ENCODE results near the gene RPS18. TPM values are rescaled to one million over a fixed set of nuclear protein-coding genes. Genes with fewer than 3 reads are reported as not detected.

The RPS18 gene
- total RNA-seq, 1 donor from 2014 or later: 1,432 TPM

- DNase-seq (ENCODE audit: low read depth): no peak
These were observed 18.0 kb downstream of the RPS18 start for GRCh38 chr6:33289784-33290315.

GRCh38 chr6:33290459-33290858, 18.6 kb downstream of the RPS18 start:
- DNase-seq (ENCODE audit: low read depth): no peak

GRCh38 chr6:33292996-33293682, 21.3 kb downstream of the RPS18 start:
- DNase-seq (ENCODE audit: low read depth): no peak

DNA sequence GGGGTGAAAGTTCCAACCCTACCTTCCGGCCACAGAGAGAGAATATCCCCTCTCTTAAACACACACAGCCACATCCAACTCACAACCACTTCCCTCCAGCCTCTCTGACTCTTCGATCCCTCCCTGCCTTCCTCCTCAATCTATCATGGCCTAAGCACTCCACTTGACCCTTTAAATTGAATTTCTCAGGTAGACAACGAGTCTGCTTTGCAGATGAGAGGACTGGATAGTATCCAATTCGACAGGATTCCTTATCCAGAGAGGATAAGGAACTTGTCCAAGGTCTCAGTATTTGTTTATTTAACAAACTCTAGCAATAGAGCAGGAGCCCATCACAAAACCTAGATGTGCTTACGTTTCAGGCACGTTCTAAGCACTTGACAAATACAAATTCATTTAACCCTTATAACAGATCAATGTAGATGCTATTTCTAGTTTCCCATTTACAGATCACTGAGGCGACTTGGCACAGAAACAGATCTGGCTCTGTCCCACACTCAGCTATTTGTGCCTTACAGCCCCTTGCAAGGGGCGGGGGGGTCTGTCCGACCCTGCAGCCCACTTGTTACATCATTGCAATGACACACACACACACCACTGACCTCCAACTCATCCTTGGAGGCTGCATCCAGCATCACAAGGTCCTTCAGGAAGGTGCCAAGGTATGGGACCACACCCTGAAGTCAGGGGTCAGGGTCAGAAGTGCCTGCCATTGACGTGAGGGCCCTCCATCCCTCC, 22.4 kb downstream of the RPS18 start:
- no peak for DNase-seq (ENCODE audit: low read depth)

DNA sequence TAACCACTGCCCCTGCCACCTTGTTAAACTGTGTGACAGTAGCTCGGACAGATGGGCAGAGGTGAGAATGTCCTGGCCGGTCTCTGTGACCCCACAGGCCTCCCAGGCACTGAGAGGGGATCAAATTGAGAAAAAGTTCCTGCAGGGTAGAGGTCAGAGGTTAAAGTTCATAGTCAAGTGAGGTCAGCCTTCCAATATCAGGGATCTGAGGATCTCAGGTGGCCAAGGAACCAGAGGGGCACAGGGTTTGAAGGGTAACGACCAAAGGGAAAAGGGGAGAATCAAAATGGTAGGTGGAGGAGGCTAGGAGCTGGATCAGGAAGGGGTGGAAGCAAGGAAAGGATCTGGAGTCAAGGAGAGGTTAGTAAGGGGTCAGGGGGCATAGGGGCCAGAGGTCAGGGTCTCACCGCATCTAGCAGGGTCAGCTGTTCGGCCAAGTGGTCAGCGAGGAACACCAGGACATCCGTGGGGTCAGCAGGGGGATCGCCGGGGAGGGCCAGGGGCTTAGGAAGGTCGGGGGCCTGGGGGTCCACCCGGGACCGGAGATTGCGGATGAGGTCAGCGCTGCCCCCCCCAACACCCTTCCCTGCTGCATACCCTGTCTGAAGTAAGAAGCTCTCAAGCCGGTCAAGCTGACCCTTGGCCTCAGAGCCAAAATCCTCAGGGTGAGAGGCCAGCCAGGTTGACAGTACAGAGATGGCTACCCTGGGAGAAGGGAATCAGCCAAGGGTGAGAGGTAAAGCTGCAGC, 23.9 kb downstream of the RPS18 start:
- no peak for DNase-seq (ENCODE audit: low read depth)

GRCh38 chr6:33296797-33297405, 25.0 kb downstream of the RPS18 start:
- DNase-seq (ENCODE audit: low read depth): no peak

GRCh38 chr6:33297406-33297955, 25.6 kb downstream of the RPS18 start:
- DNase-seq (ENCODE audit: low read depth): no peak

DNA sequence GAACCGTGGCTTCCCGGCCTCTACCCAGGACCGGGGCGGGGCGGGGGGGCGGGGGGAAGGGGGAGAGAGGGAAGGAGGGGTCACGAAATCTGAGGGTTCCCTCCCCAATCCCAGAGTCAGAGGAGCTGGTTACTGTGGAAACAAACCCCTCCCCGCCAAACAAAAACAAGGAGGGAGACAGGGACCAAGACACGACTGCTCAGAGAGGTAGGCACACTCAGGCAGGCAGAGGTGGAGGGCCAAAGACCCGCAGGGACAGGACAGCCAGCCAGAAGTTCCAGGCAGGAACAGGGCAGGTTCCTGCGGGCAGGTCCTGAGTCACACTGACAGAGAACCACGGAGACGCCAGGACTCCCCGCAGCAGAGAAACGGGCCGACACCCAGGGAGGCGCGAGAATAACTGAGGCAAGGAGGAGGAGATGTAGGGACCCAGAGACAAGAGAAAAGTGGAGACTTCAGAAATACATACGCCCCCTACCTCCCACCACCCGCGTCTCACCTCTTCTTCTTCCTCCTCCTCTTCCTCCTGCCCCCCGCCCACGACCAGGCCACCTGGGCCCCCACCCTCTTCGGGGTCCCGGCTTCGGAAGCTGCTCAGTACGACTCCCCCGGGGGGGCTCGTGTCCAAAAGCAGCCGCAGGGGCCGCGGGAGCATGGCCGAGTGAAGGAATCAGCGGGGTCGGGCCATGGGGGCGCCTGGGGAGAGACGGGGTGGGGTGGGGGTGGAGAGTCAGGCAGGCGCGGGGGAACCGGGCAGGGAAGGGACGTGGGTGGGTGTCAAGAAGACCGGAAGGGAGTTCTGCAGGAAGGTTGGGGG, 26.3 kb downstream of the RPS18 start:
- peak; percentile 80 for DNase-seq (ENCODE audit: low read depth)

DNA sequence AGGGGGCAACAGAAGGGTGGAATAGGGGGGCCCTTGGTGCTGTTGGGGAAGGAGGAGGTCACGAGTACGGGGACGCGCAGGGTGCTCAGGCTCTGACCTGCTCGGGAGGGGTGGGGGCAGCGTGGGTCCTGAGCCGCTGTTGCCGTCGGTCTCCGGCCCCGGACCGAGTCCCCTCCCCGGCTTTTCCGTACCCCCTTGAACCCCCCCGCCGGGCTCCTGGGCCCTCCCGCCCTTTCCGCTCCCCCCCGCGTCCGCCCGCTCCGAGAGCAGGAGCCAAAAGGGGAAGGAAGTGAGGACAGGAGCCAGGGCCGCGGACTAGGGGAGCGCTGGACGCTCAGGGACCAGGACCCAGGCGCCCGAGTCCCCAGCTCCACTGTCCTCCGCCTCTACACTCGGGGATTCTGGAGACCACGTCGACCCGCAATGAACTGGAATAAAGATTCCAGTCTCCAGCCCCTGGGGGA, 26.9 kb downstream of the RPS18 start, which contains the start of gene RGL2:
RGL2 (minus strand) TSS at position 170 of the 464 bp plus-strand sequence. CDS start 332 bp downstream, outside the sequence.
- DNase-seq (ENCODE audit: low read depth): no peak

DNA sequence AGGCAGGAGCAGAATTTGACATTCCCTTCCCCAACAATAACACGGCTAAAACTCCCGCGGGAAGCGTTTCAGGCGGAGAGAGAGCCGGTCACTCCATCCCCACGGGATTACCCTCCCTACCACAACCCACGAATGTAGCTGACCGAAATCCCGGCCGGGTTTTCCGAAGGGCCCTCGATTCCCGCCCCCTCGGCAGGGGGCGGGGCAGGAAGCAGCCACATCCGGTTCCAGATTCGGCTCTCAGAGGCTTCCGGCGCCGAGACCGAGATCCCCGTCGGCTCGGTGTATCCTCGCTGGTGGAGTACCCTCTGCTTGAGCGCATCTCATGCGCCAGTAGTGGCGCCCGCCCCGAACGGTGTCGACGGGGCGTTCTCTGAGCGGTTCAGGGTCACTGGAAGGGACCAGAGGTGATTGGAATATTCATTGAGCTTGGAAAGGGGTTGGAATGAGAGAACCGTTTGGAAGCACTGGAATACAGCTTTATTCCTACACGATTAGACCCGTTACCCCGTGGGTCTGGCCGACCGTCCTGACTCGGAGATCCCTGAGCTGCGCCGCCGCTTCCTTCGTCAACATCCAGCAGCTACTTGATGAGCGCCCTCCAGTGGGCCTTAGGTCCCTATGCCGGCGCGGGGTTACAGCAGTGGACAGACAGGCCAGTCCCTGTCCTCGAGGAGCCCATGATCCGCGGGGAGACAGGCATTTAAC, 27.5 kb downstream of the RPS18 start:
- DNase-seq (ENCODE audit: low read depth): peak; percentile 73

- DNase-seq (ENCODE audit: low read depth): no peak
These were observed 30.0 kb downstream of the RPS18 start for GRCh38 chr6:33301877-33302276.

GRCh38 chr6:33304216-33304615, 32.3 kb downstream of the RPS18 start:
- DNase-seq (ENCODE audit: low read depth): no peak

DNA sequence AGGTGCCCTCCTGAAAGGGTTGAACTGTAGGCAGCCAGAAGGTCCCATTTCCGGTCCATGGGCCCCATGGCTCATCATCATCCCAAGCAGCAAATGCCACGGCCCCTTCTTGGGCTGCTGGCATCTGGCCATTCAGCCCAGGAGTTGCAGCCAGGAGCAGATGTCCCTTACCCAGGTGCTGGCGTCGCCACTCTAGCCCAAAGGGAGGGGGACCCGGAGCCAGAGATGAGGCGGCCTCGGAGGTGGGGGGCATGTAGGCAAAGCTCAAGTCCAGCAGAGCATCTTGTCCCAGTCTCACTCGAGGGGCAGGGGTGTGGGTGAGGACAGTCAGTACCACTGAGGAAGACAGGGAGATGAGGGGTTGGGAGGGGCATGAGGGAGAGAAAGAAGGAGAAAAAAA, 33.2 kb downstream of the RPS18 start:
- DNase-seq (ENCODE audit: low read depth): no peak

DNA sequence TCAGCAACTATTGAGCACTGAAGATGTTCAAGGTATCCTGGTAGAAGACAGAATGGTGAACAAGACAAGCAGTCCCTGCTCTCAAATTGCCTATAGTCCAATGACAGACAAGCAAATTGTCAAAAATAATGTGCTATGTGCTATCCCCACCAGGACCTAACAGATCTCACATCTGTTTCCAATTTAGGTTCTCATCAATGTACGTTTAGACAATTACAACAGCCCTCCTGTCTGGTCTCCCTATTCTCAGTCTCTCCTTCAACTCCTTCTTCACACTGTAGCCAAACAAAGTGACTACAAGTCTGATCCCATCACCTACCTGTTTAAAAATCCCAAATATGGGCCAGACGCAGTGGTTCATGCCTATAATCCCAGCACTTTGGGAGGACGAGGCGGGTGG, 34.5 kb downstream of the RPS18 start:
- DNase-seq (ENCODE audit: low read depth): no peak

GRCh38 chr6:33312361-33313104, 40.7 kb downstream of the RPS18 start:
- peak; percentile 87 for DNase-seq (ENCODE audit: low read depth)

DNA sequence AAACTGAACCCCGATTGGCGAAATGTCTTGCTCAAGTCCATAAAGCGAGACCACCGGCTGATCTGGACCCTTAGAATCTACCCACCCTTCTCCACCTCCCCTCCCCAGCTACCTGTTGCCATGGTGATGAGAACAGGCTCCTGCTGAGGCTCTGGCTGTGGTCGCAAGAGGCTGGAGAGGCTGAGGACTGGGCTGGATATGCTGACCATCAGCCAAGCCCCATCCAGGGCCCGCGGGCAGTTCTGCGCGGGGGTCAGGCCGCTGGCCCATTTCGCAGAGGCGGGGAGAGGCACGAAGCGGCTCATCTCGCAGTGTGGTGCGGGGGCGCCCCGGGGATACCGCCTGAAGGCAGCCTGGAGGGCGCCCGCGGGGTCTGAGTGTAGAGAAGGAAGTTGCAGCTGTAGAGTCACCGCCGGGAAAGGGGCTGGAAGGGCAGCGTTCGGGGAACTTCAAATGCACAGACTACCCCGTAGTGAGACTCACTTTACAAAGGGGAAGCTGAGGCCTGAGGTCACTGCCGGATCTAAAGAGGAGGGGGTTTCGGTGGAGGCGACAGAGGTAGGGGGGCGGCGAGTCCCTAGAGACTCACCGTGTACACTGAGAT, 41.3 kb downstream of the RPS18 start:
- DNase-seq (ENCODE audit: low read depth): no peak

DNA sequence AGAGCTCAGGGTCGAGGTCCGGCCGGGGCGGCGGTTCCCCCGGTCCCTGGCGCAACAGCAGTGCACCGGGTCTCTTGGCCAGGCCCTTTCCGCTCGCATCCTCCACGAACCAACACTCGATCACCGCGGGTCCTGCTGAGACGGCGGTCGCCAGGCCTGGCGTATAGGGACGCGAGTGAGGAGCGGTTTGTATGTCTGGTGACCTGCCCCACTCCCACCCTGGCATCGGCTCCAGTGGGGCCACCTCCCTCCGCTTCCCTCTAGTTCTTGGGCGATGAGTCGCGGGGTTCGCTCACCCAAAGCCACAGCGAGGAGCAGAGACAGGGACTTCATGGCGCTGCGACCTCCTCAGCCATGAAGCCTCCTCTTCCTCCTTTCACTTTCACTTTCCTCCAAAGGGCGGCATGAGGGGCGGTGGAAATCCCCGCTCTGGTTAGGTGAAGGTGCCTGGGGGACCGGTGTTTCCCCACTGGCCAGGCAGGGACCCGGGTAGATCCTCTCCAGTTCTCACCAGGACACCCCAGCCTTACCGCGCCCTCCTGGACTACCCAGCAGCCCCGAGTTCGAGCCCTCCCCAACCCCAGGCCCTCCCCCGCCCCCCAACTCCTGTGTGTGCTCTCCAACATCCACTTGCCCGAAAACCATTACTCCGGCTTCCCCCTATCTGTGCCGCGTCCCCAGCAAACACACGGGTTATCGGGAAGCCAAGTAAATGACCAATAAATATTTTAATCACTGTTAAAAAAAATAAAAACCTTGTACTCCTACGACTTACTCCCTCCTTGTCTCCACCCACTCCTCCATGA, 42.0 kb downstream of the RPS18 start, which contains the start of gene TAPBP:
TAPBP (minus strand) TSS at position 370 of the 806 bp plus-strand sequence; CDS start at position 333, 37 bp downstream.
- peak; percentile 59 for DNase-seq (ENCODE audit: low read depth)

DNA sequence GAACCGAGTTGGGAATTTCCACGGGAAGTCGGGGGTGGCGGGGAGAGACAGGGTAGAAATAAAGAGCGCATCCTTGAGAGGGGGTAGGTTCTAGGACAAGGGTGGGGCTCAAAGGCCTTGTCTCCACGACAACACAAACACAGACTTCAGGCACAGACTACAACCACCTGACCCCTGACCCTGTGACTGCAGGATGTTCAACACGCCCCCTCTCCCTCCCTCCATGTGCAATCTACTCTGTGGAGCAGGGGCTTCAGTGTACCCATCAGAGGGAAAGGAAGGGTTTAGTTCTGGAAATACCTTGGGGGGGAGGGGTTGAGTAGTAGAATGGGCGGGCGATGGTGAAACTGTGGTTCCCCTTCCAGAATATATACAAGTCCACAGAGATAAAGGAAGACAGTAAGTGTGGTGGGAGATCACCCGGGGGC, 42.7 kb downstream of the RPS18 start:
- DNase-seq (ENCODE audit: low read depth): peak; percentile 82
